Stomach (tissue), 9 donors: ENCODE data around the gene MOCS1. TPM values are rescaled to one million over a fixed set of nuclear protein-coding genes. Genes with fewer than 3 reads are reported as not detected.

Experiments used
- DNase-seq, 2 donors: peaks; one replicate each; pipeline versions ENCODE4 v3.0.0 to v3.0.0-alpha.2; 2013 to 2019
- H3K27ac ChIP-seq, 5 donors: fragments of 200-600 bp in 4 of 5; sonication (generic) in 4 of 5; one replicate each; pipeline ENCODE4 v1.5.1; 2013 to 2019; ENCODE audit warnings: mild to moderate bottlenecking in 1 of 5, moderate library complexity in 1 of 5
- H3K27me3 ChIP-seq, 3 donors: fragments of 200-600 bp; sonication (generic); one replicate each; pipeline ENCODE4 v1.5.1; 2017 to 2019; ENCODE audit warnings: mixed run types in 1 of 3
- H3K36me3 ChIP-seq, 4 donors: fragments of 200-600 bp; sonication (generic); 1 replicate in 3 of 4; 2 replicates in 1 of 4; pipeline ENCODE4 v1.5.1; 2016 to 2019
- H3K4me1 ChIP-seq, 4 donors: fragments of 200-600 bp; sonication (generic); one replicate each; pipeline ENCODE4 v1.5.1; 2016 to 2019
- H3K4me3 ChIP-seq, 4 donors: fragments of 200-600 bp; sonication (generic) in 3 of 4; one replicate each; pipeline ENCODE4 v1.5.1; 2016 to 2019; ENCODE audit warnings: mild to moderate bottlenecking in 1 of 4
- H3K9me3 ChIP-seq, 4 donors: fragments of 200-600 bp; sonication (generic); one replicate each; pipeline ENCODE4 v1.5.1; 2016 to 2019
- CTCF ChIP-seq, 7 experiments: fragments of 450-650 bp in 4 of 7; fragments of 200-600 bp in 3 of 7; sonication (generic) in 3 of 7; IDR thresholded peaks; one replicate each; pipeline ENCODE4 v1.5.1; 2016 to 2019; ENCODE audit warnings: antibody characterized with exemption in 7 of 7, control low read depth in 2 of 7, mild to moderate bottlenecking in 1 of 7
- EP300 ChIP-seq: sonication (generic); formaldehyde crosslinking; IDR thresholded peaks from one replicate; pipeline ENCODE4 v1.6.1; 2017; ENCODE audit warnings: antibody characterized with exemption
- POLR2A ChIP-seq, 4 donors: fragments of 450-650 bp; IDR thresholded peaks; one replicate each; pipeline ENCODE4 v1.6.1; 2016; ENCODE audit warnings: antibody characterized with exemption in 4 of 4, control low read depth in 2 of 4, mild to moderate bottlenecking in 1 of 4, moderate library complexity in 1 of 4
- POLR2AphosphoS5 ChIP-seq, 3 donors: sonication (generic); formaldehyde crosslinking; IDR thresholded peaks; one replicate each; pipeline ENCODE4 v1.6.1; 2016; ENCODE audit warnings: antibody characterized with exemption in 3 of 3
- WGBS, 5 donors: extraction: QIAGEN DNeasy Blood & Tissue Kit in 3 of 5; methylation state at CpG; one replicate each; pipeline versions ENCODE4 v1.1.5 to v1.1.7; 2013 to 2018; 5-methylcytosine and 5-hydroxymethylcytosine counted together
- intact Hi-C: fragments of 100-400 bp; cut with DNase I; formaldehyde crosslinking; loops from one replicate; pipeline ENCODE4 v1.15.1; 2023; ENCODE audit warnings: low total_unique reads
- polyA plus RNA-seq, 3 donors: library from polyadenylated mRNA; stranded (reverse); fragments of 200-250 nt; gene quantifications; one replicate each; pipeline ENCODE4 v1.2.3, GENCODE V29; 2013
- total RNA-seq, 5 donors: library from RNA; depleted of rRNA; stranded (reverse); fragments of >200 nt; gene quantifications; one replicate each; pipeline versions ENCODE4 v1.1.0 to v1.2.3, GENCODE V29; 2014 to 2016
- donor health status: healthy with polysubstance abuse.
- donor health status: Bipolar disorder and iron deficiency.
- donor health status: healthy.

MOCS1 gene
- total and polyA plus RNA-seq, 8 donors: 4.0 to 15.4 (median 10.0) TPM

- H3K4me3 ChIP-seq: no peak overlapping the region
- WGBS, 5 donors: 68 to 79% (median 71%) methylated on average over 9 of the region's 9 CpGs
- TF ChIP-seq CTCF (IDR thresholded peaks at IDR 0.05) (no peak), EP300 (no peak), POLR2A (IDR thresholded peaks at IDR 0.05) (no peak), POLR2AphosphoS5 (IDR thresholded peaks at IDR 0.05) (no peak)
- H3K27ac ChIP-seq: peak overlapping the region in 3 of 5 donors; percentile 60 to 90 (median 62)
- no peaks in the 10 kb centered on the region for H3K9me3 ChIP-seq
- H3K36me3 ChIP-seq: peaks cover 14 to 22% (median 20%) of the 10 kb centered on the region in 4 donors
- peaks cover 16 to 80% (median 54%) of the 10 kb centered on the region in 4 donors for H3K4me1 ChIP-seq
- intact Hi-C loops: no loop called here
- DNase-seq: no peak
- H3K27me3 ChIP-seq: peaks cover 0 to 4% (median 0%) of the 10 kb centered on the region in 3 donors
These were observed 5.1 kb downstream of the MOCS1 start for GRCh38 chr6:39929039-39929732.

- intact Hi-C loops: no loop called here
- no peak for DNase-seq
- Histone ChIP-seq H3K4me1 (peaks cover 12 to 78% (median 50%) of the 10 kb centered on the region in 4 donors), H3K9me3 (no peaks in the 10 kb centered on the region), H3K27me3 (no peaks in the 10 kb centered on the region), H3K36me3 (peaks cover 18 to 42% (median 40%) of the 10 kb centered on the region in 4 donors), H3K4me3 (no peak overlapping the region), H3K27ac (peak overlapping the region in 3 of 5 donors; percentile 7 to 29 (median 14))
- TF ChIP-seq POLR2AphosphoS5 (IDR thresholded peaks at IDR 0.05) (no peak), CTCF (IDR thresholded peaks at IDR 0.05) (no peak), EP300 (no peak), POLR2A (IDR thresholded peaks at IDR 0.05) (no peak)
- 85 to 96% (median 92%) methylated on average over 10 to 11 of the region's 11 CpGs for WGBS, 5 donors
These were observed 7.1 kb downstream of the MOCS1 start for GRCh38 chr6:39927159-39927558.

- WGBS, 5 donors: 58 to 71% (median 60%) methylated on average over 3 of the region's 3 CpGs
- TF ChIP-seq EP300: no peak
- no peak for TF ChIP-seq POLR2A (IDR thresholded peaks at IDR 0.05)
- no peak for TF ChIP-seq CTCF (IDR thresholded peaks at IDR 0.05)
- TF ChIP-seq POLR2AphosphoS5 (IDR thresholded peaks at IDR 0.05): no peak
- Histone ChIP-seq H3K36me3 (peaks cover 18 to 47% (median 43%) of the 10 kb centered on the region in 4 donors), H3K27ac (peak overlapping the region in 1 of 5 donors; percentile 7), H3K27me3 (no peaks in the 10 kb centered on the region), H3K4me1 (peaks cover 12 to 73% (median 45%) of the 10 kb centered on the region in 4 donors), H3K4me3 (no peak overlapping the region), H3K9me3 (no peaks in the 10 kb centered on the region)
- DNase-seq: no peak
- intact Hi-C loops: no loop called here
These were observed 7.6 kb downstream of the MOCS1 start for GRCh38 chr6:39926668-39927067.

- no peaks in the 10 kb centered on the region for H3K9me3 ChIP-seq
- intact Hi-C loops: no loop called here
- 87 to 95% (median 91%) methylated on average over 3 of the region's 3 CpGs for whole genome bisulfite sequencing, 5 donors
- no peak for DNase-seq
- H3K4me3 ChIP-seq: no peak overlapping the region
- no peak overlapping the region for H3K27ac ChIP-seq
- TF ChIP-seq CTCF (IDR thresholded peaks at IDR 0.05) (no peak), POLR2AphosphoS5 (IDR thresholded peaks at IDR 0.05) (no peak), EP300 (no peak), POLR2A (IDR thresholded peaks at IDR 0.05) (no peak)
- peaks cover 11 to 66% (median 37%) of the 10 kb centered on the region in 4 donors for H3K4me1 ChIP-seq
- H3K36me3 ChIP-seq: peaks cover 18 to 55% (median 47%) of the 10 kb centered on the region in 4 donors
- no peaks in the 10 kb centered on the region for H3K27me3 ChIP-seq
These were observed 8.4 kb downstream of the MOCS1 start for GRCh38 chr6:39925931-39926290.
